ENCODE data around the gene ANXA7. TPM values are rescaled to one million over a fixed set of nuclear protein-coding genes. Genes with fewer than 3 reads are reported as not detected.
A peak's percentile ranks its signal among the peaks of the same experiment; 100 is the strongest.

ANXA7 gene
- total RNA-seq, 1 experiment from 2014 or later, result 67.8 TPM

DNA sequence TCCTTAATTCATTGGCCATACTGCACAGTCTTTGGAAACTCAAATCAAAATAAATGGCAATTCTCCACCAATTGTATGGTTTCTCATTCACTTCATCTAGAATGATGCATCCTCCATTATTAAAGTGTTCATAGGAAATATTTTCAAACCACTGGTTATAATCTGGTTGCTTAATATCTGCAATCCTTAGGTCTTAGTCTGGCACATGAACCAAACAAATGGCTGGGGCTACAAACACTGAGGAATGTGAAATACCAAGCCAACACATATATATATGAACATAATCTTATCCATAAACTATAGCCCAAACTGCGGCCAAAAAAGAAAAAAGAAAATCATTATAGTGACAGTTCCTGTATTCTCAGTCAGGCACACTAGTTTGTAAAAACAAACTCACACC, 25.2 kb upstream of the ANXA7 start:
- Mint-ChIP-seq H3K4me3 (no peak overlapping the region), H3K4me1 (no peaks in the 10 kb centered on the region), H3K27ac (no peak overlapping the region), H3K27me3 (ENCODE audit: low read depth) (no peaks in the 10 kb centered on the region), H3K36me3 (no peaks in the 10 kb centered on the region), H3K9me3 (no peaks in the 10 kb centered on the region)
- ChIA-PET POLR2A (no interaction called here), CTCF (no interaction called here)
- ATAC-seq (no peak), DNase-seq (ENCODE audit: low spot score) (no peak)
- TF ChIP-seq MXD4 (CRISPR knock-in tag; IDR thresholded peaks at IDR 0.05; ENCODE audit: borderline replicate concordance) (no peak), SMAD3 (CRISPR knock-in tag; IDR thresholded peaks at IDR 0.05; ENCODE audit: borderline replicate concordance) (no peak), SOX15 (CRISPR knock-in tag; IDR thresholded peaks at IDR 0.05) (no peak), TP53 (CRISPR knock-in tag; IDR thresholded peaks at IDR 0.05) (no peak), ELF4 (CRISPR knock-in tag; IDR thresholded peaks at IDR 0.05; ENCODE audit: low read depth) (no peak), ZNF317 (CRISPR knock-in tag; IDR thresholded peaks at IDR 0.05; ENCODE audit: borderline replicate concordance, low read depth) (no peak)
- TF ChIP-seq, protein P1, sequence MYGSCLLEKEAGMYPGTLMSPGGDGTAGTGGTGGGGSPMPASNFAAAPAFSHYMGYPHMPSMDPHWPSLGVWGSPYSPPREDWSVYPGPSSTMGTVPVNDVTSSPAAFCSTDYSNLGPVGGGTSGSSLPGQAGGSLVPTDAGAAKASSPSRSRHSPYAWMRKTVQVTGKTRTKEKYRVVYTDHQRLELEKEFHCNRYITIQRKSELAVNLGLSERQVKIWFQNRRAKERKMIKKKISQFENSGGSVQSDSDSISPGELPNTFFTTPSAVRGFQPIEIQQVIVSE (CRISPR knock-in tag; IDR thresholded peaks at IDR 0.05; ENCODE audit: borderline replicate concordance), result no peak
- TF ChIP-seq, protein P2, sequence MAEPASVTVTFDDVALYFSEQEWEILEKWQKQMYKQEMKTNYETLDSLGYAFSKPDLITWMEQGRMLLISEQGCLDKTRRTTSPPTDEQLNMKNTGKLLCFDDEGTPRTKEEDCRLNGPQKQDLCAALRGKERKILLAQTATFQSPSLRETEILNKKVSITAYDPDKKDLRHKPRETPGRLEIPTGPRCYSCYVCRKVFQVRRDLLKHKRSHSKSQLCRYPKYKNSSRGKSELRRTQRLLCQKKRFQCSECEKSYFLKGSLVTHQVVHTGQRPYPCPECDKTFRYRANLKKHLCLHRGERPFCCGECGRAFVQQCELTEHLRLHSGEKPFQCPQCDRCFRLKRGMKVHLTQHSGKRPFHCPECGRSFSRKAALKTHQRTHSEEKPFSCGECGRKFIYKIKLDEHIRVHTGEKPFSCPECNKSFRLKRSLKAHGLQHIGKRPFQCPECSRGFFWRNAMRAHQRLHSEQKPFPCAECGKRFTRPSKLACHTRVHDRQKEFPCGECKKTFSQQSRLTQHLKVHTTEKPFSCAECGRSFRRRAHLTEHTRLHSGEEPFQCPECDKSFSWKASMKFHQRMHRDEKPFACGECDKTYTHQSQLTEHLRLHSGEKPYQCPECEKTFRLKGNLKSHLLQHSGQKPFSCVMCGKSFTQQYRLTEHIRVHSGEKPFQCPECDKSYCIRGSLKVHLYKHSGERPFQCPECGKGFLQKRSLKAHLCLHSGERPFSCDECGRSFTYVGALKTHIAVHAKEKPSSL (CRISPR knock-in tag; conservative IDR thresholded peaks at IDR 0.05), result no peak
- TF ChIP-seq, protein P3, sequence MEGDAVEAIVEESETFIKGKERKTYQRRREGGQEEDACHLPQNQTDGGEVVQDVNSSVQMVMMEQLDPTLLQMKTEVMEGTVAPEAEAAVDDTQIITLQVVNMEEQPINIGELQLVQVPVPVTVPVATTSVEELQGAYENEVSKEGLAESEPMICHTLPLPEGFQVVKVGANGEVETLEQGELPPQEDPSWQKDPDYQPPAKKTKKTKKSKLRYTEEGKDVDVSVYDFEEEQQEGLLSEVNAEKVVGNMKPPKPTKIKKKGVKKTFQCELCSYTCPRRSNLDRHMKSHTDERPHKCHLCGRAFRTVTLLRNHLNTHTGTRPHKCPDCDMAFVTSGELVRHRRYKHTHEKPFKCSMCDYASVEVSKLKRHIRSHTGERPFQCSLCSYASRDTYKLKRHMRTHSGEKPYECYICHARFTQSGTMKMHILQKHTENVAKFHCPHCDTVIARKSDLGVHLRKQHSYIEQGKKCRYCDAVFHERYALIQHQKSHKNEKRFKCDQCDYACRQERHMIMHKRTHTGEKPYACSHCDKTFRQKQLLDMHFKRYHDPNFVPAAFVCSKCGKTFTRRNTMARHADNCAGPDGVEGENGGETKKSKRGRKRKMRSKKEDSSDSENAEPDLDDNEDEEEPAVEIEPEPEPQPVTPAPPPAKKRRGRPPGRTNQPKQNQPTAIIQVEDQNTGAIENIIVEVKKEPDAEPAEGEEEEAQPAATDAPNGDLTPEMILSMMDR (IDR thresholded peaks at IDR 0.05), result no peak

DNA sequence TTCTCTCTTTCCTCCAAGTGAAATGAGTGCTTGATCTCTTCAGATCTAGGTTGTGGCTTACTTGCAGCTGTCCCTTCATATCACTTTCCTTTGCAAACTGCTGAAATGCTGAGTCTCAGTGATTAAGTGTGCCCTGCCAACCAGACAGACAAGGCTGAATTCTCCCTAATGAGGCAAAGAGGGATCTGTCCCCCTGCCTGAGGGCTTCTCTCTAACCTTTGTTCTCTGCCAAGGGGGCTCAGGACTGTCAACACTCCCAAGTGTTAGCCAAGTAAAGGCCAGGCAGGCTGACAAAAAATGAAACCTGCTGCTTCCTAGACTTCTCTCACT, 19.6 kb upstream of the ANXA7 start, which contains the start of gene MSS51:
Gene MSS51 (minus strand): TSS at position 24 of the 330 bp plus-strand sequence. CDS start 5,277 bp downstream, outside the sequence.
- no peak for DNase-seq (ENCODE audit: low spot score)

More for the DNA sequence above, 19.6 kb upstream of the ANXA7 start, which contains the start of gene MSS51:
- POLR2A ChIA-PET, result no interaction called here
- ATAC-seq, result no peak
- Mint-ChIP-seq H3K36me3 (no peaks in the 10 kb centered on the region), H3K9me3 (no peaks in the 10 kb centered on the region), H3K4me1 (0 out of 2 replicates have a peak, but pooled peaks cover 3% of the 10 kb centered on the region), H3K27me3 (ENCODE audit: low read depth) (no peaks in the 10 kb centered on the region), H3K4me3 (no peak within 1 kb of the TSS), H3K27ac (peak within 1 kb of the TSS; percentile 67; the same call in 1 of the 2 replicates)
- CTCF ChIA-PET, result no interaction called here
- TF ChIP-seq KAT7 (CRISPR knock-in tag; IDR thresholded peaks at IDR 0.05; ENCODE audit: borderline replicate concordance) (no peak), ZNF416 (CRISPR knock-in tag; IDR thresholded peaks at IDR 0.05) (no peak), GABPB1 (CRISPR knock-in tag; IDR thresholded peaks at IDR 0.05) (no peak), ZNF232 (CRISPR knock-in tag; IDR thresholded peaks at IDR 0.05) (no peak), NR3C1 (CRISPR knock-in tag; conservative IDR thresholded peaks at IDR 0.05; ENCODE audit: low read depth) (no peak), ESRRA (CRISPR knock-in tag; IDR thresholded peaks at IDR 0.05; ENCODE audit: borderline replicate concordance) (no peak), OVOL2 (CRISPR knock-in tag; IDR thresholded peaks at IDR 0.05; ENCODE audit: borderline replicate concordance) (no peak), ZNF317 (CRISPR knock-in tag; IDR thresholded peaks at IDR 0.05; ENCODE audit: borderline replicate concordance, low read depth) (no peak)
- TF ChIP-seq, protein P4, sequence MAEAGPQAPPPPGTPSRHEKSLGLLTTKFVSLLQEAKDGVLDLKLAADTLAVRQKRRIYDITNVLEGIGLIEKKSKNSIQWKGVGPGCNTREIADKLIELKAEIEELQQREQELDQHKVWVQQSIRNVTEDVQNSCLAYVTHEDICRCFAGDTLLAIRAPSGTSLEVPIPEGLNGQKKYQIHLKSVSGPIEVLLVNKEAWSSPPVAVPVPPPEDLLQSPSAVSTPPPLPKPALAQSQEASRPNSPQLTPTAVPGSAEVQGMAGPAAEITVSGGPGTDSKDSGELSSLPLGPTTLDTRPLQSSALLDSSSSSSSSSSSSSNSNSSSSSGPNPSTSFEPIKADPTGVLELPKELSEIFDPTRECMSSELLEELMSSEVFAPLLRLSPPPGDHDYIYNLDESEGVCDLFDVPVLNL (CRISPR knock-in tag; IDR thresholded peaks at IDR 0.05; ENCODE audit: borderline replicate concordance, low read depth), result no peak
- TF ChIP-seq, protein P5, sequence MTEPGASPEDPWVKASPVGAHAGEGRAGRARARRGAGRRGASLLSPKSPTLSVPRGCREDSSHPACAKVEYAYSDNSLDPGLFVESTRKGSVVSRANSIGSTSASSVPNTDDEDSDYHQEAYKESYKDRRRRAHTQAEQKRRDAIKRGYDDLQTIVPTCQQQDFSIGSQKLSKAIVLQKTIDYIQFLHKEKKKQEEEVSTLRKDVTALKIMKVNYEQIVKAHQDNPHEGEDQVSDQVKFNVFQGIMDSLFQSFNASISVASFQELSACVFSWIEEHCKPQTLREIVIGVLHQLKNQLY (CRISPR knock-in tag; IDR thresholded peaks at IDR 0.05), result no peak
- TF ChIP-seq, protein P6, sequence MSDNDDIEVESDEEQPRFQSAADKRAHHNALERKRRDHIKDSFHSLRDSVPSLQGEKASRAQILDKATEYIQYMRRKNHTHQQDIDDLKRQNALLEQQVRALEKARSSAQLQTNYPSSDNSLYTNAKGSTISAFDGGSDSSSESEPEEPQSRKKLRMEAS (CRISPR knock-in tag; IDR thresholded peaks at IDR 0.05), result no peak

Data from WTC11 (cell line).